ELR (cell line): ENCODE data around the gene SH3GL3.

ENCODE experiments used
- DNase-seq: peaks from one replicate; pipeline ENCODE4 v3.0.0-alpha.2; 2015; ENCODE audit warnings: low read depth

The SH3GL3 gene

GRCh38 chr15:83612898-83613635 lies 165.9 kb downstream of the SH3GL3 start:
- DNase-seq: no peak

GRCh38 chr15:83613714-83614113 lies 166.6 kb downstream of the SH3GL3 start:
- DNase-seq: no peak

GRCh38 chr15:83616840-83617239 lies 169.7 kb downstream of the SH3GL3 start:
- no peak for DNase-seq

GRCh38 chr15:83626171-83626802 lies 179.1 kb downstream of the SH3GL3 start:
- DNase-seq: peak; percentile 25

GRCh38 chr15:83631534-83631933 lies 184.4 kb downstream of the SH3GL3 start:
- DNase-seq: no peak

- DNase-seq: no peak
Observed at GRCh38 chr15:83643201-83643600, 196.1 kb downstream of the SH3GL3 start.

GRCh38 chr15:83644439-83644838 lies 197.3 kb downstream of the SH3GL3 start:
- no peak for DNase-seq

- DNase-seq: no peak
Observed at GRCh38 chr15:83650831-83651230, 203.7 kb downstream of the SH3GL3 start.

- DNase-seq: no peak
Observed at GRCh38 chr15:83651541-83651940, 204.4 kb downstream of the SH3GL3 start.

- no peak for DNase-seq
Observed at GRCh38 chr15:83652626-83653204, 205.6 kb downstream of the SH3GL3 start.

- DNase-seq: no peak
Observed at GRCh38 chr15:83653288-83653638, 206.1 kb downstream of the SH3GL3 start.

GRCh38 chr15:83653639-83654378 lies 206.7 kb downstream of the SH3GL3 start, which contains the start of gene ADAMTSL3:
ADAMTSL3 (plus strand) TSS chr15:83654123; CDS start chr15:83655762, 1,639 bp downstream.
- no peak for DNase-seq

- no peak for DNase-seq
Observed at GRCh38 chr15:83654379-83655236, 207.5 kb downstream of the SH3GL3 start.

GRCh38 chr15:83655237-83655616 lies 208.1 kb downstream of the SH3GL3 start:
- DNase-seq: no peak

GRCh38 chr15:83656192-83656591 lies 209.1 kb downstream of the SH3GL3 start:
- no peak for DNase-seq

- DNase-seq: no peak
Observed at GRCh38 chr15:83656943-83657528, 209.9 kb downstream of the SH3GL3 start.

- DNase-seq: no peak
Observed at GRCh38 chr15:83657549-83657948, 210.4 kb downstream of the SH3GL3 start.

GRCh38 chr15:83658430-83659416 lies 211.6 kb downstream of the SH3GL3 start:
- DNase-seq: no peak

GRCh38 chr15:83659417-83659812 lies 212.3 kb downstream of the SH3GL3 start:
- no peak for DNase-seq

- no peak for DNase-seq
Observed at GRCh38 chr15:83665480-83665879, 218.3 kb downstream of the SH3GL3 start.
